Measurements from ENCODE around the gene CDKAL1.

The CDKAL1 gene

DNA sequence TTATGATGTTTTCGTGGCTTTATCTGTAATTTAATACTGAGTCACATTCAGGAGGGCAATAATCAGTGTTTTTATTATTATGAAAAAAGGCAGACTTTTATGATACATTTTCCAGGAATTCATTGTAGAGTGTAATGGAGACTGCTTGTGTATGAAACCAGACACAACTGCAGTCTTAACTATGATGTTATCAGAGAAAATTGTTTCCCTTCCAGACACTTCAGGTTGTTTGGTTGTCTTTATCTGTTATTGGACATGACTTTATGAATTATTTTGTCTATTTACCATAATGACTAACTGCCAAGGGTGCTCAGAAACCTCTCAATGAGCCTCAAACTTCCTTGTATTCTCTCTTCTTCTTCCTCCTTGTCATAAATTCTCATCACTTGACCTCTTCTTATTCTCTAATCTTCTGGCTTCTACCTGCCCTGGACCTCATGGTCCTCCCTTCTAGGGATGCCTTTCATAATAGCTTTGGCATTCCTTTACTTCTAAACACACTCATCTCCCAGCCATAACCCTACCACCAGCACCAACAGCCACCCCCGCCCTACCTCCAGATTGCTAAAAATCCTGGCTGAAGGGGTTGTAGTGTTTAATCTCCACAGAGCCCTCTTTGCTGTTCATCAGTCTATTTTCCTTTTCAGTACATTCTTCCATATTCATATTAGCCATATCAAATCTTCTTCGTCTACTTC, 492.5 kb downstream of the CDKAL1 start:
- TF ChIP-seq FOXP2 (optimal IDR thresholded peaks at IDR 0.05; ENCODE audit: borderline replicate concordance, extremely low read depth, extremely low read length, insufficient read depth): no peak
- TF ChIP-seq, protein P1, sequence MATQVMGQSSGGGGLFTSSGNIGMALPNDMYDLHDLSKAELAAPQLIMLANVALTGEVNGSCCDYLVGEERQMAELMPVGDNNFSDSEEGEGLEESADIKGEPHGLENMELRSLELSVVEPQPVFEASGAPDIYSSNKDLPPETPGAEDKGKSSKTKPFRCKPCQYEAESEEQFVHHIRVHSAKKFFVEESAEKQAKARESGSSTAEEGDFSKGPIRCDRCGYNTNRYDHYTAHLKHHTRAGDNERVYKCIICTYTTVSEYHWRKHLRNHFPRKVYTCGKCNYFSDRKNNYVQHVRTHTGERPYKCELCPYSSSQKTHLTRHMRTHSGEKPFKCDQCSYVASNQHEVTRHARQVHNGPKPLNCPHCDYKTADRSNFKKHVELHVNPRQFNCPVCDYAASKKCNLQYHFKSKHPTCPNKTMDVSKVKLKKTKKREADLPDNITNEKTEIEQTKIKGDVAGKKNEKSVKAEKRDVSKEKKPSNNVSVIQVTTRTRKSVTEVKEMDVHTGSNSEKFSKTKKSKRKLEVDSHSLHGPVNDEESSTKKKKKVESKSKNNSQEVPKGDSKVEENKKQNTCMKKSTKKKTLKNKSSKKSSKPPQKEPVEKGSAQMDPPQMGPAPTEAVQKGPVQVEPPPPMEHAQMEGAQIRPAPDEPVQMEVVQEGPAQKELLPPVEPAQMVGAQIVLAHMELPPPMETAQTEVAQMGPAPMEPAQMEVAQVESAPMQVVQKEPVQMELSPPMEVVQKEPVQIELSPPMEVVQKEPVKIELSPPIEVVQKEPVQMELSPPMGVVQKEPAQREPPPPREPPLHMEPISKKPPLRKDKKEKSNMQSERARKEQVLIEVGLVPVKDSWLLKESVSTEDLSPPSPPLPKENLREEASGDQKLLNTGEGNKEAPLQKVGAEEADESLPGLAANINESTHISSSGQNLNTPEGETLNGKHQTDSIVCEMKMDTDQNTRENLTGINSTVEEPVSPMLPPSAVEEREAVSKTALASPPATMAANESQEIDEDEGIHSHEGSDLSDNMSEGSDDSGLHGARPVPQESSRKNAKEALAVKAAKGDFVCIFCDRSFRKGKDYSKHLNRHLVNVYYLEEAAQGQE (IDR thresholded peaks at IDR 0.05; ENCODE audit: insufficient read depth in 1 of 2, low read depth in 2 of 2, low read length in 2 of 2): no peak
- TF ChIP-seq SIN3A (IDR thresholded peaks at IDR 0.05; ENCODE audit: borderline replicate concordance, insufficient read depth, low read length): no peak
- no peak for TF ChIP-seq TAF1 (IDR thresholded peaks at IDR 0.05; ENCODE audit: borderline replicate concordance, insufficient read depth, low read length)
- no peak for TF ChIP-seq POLR2AphosphoS5 (IDR thresholded peaks at IDR 0.05; ENCODE audit: low read depth, low read length)

DNA sequence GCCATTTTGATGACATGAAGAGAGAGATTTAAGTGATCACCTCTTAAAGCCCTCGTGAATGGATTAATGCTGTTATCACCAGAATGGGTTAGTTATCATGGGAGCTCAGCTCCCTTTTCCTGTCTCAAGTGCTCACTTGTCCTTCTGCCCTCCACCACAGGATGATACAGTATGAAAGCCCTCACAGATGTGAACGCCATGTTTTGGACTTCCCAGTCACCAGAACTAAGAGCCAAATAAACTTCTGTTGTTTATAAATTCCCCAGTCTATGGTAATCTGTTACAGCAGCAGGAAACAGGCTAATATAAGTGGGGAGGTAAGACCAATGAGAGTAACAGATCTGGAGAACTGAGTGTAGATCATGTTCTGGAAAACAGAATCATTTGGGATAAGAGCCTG, 493.2 kb downstream of the CDKAL1 start:
- TF ChIP-seq POLR2AphosphoS5 (IDR thresholded peaks at IDR 0.05; ENCODE audit: low read depth, low read length) (no peak), SIN3A (IDR thresholded peaks at IDR 0.05; ENCODE audit: borderline replicate concordance, insufficient read depth, low read length) (no peak), TAF1 (IDR thresholded peaks at IDR 0.05; ENCODE audit: borderline replicate concordance, insufficient read depth, low read length) (no peak), FOXP2 (optimal IDR thresholded peaks at IDR 0.05; ENCODE audit: borderline replicate concordance, extremely low read depth, extremely low read length, insufficient read depth) (no peak)
- TF ChIP-seq, protein P1 (IDR thresholded peaks at IDR 0.05; ENCODE audit: insufficient read depth in 1 of 2, low read depth in 2 of 2, low read length in 2 of 2): no peak

- no peak for TF ChIP-seq TAF1 (IDR thresholded peaks at IDR 0.05; ENCODE audit: borderline replicate concordance, insufficient read depth, low read length)
- TF ChIP-seq POLR2AphosphoS5 (IDR thresholded peaks at IDR 0.05; ENCODE audit: low read depth, low read length): no peak
- TF ChIP-seq, protein P1 (IDR thresholded peaks at IDR 0.05; ENCODE audit: insufficient read depth in 1 of 2, low read depth in 2 of 2, low read length in 2 of 2): no peak
Observed at GRCh38 chr6:21031182-21031581, 496.9 kb downstream of the CDKAL1 start.

GRCh38 chr6:21033084-21033483, 498.8 kb downstream of the CDKAL1 start:
- TF ChIP-seq, protein P1 (IDR thresholded peaks at IDR 0.05; ENCODE audit: insufficient read depth in 1 of 2, low read depth in 2 of 2, low read length in 2 of 2): no peak
- TF ChIP-seq SIN3A (IDR thresholded peaks at IDR 0.05; ENCODE audit: borderline replicate concordance, insufficient read depth, low read length) (no peak), TAF1 (IDR thresholded peaks at IDR 0.05; ENCODE audit: borderline replicate concordance, insufficient read depth, low read length) (no peak), POLR2AphosphoS5 (IDR thresholded peaks at IDR 0.05; ENCODE audit: low read depth, low read length) (no peak), FOXP2 (optimal IDR thresholded peaks at IDR 0.05; ENCODE audit: borderline replicate concordance, extremely low read depth, extremely low read length, insufficient read depth) (no peak)
